ENCODE measurements around the gene CA10. TPM values are rescaled to one million over a fixed set of nuclear protein-coding genes. Genes with fewer than 3 reads are reported as not detected.

The CA10 gene
- total RNA-seq, 2 donors from 2014 or later, result not detected

DNA sequence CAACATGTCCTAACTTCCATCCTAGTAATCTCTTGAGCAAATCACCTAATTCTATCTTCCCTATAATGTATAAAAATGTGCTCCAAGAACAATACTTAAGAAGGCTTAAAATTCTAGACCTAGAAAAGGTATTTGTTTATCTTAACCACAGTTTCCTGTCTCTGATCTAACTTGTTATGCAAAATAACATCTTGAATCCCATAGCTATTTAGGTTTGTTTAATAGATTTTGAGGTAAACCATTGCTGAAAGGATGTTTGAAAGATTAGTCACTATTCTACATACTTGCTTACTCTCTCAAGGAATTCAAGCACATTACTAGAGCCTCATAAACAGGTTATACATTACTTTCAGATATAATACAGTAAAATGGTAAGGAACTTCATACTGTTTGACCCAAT is 13.0 kb downstream of the CA10 start:
- no peak overlapping the region for H3K27ac ChIP-seq
- no peak for ATAC-seq (ENCODE audit: insufficient number of reproducible peaks, low FRiP score, low read depth)
- no peaks in the 10 kb centered on the region for H3K4me1 ChIP-seq (ENCODE audit: control insufficient read depth in 1 of 2, low read depth in 2 of 2)
- TF ChIP-seq CTCF (IDR thresholded peaks at IDR 0.05), result no peak
- no peak overlapping the region for H3K4me3 ChIP-seq
- H3K36me3 ChIP-seq, result no peaks in the 10 kb centered on the region
- no peak for DNase-seq (ENCODE audit: low spot score)
- no peaks in the 10 kb centered on the region for H3K27me3 ChIP-seq (replicated peaks; ENCODE audit: insufficient read depth)
- H3K9me3 ChIP-seq, result no peaks in the 10 kb centered on the region

GRCh38 chr17:52143542-52143941 is 15.0 kb downstream of the CA10 start:
- H3K27ac ChIP-seq, result no peak overlapping the region
- ATAC-seq (ENCODE audit: insufficient number of reproducible peaks, low FRiP score, low read depth) (no peak), DNase-seq (ENCODE audit: low spot score) (no peak)
- H3K27me3 ChIP-seq (replicated peaks; ENCODE audit: insufficient read depth), result no peaks in the 10 kb centered on the region
- H3K9me3 ChIP-seq, result no peaks in the 10 kb centered on the region
- no peaks in the 10 kb centered on the region for H3K36me3 ChIP-seq
- no peak for TF ChIP-seq CTCF (IDR thresholded peaks at IDR 0.05)
- no peaks in the 10 kb centered on the region for H3K4me1 ChIP-seq (ENCODE audit: control insufficient read depth in 1 of 2, low read depth in 2 of 2)
- no peak overlapping the region for H3K4me3 ChIP-seq

GRCh38 chr17:52140601-52141000 is 17.9 kb downstream of the CA10 start:
- DNase-seq (ENCODE audit: low spot score), result no peak
- no peaks in the 10 kb centered on the region for H3K36me3 ChIP-seq
- no peaks in the 10 kb centered on the region for H3K9me3 ChIP-seq
- no peaks in the 10 kb centered on the region for H3K4me1 ChIP-seq (ENCODE audit: control insufficient read depth in 1 of 2, low read depth in 2 of 2)
- TF ChIP-seq CTCF (IDR thresholded peaks at IDR 0.05), result no peak
- H3K4me3 ChIP-seq, result no peak overlapping the region
- no peak overlapping the region for H3K27ac ChIP-seq
- no peak for ATAC-seq (ENCODE audit: insufficient number of reproducible peaks, low FRiP score, low read depth)
- H3K27me3 ChIP-seq (replicated peaks; ENCODE audit: insufficient read depth), result no peaks in the 10 kb centered on the region

DNA sequence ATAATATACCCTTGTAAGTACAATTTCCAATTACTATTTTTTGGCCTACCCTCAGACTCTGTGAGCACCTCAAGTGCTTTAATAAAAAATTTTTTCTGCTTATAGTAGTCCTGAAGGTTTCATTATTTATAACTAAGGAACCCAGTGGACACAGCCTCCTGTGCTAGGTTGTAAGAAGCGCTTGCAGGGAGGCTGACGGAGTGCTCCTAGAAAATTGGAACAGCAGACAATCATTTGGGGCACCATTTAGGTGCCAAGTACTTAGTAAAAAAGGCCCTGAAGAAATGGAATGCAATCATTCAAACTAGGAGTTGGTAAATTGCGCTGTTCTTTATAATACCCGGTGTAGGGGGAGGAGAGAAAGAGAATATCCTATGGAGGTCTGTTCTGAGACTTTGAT is 19.8 kb downstream of the CA10 start:
- no peaks in the 10 kb centered on the region for H3K27me3 ChIP-seq (replicated peaks; ENCODE audit: insufficient read depth)
- no peaks in the 10 kb centered on the region for H3K36me3 ChIP-seq
- no peak for DNase-seq (ENCODE audit: low spot score)
- no peak for ATAC-seq (ENCODE audit: insufficient number of reproducible peaks, low FRiP score, low read depth)
- H3K4me1 ChIP-seq (ENCODE audit: control insufficient read depth in 1 of 2, low read depth in 2 of 2), result no peaks in the 10 kb centered on the region
- no peak for TF ChIP-seq CTCF (IDR thresholded peaks at IDR 0.05)
- H3K9me3 ChIP-seq, result no peaks in the 10 kb centered on the region
- H3K27ac ChIP-seq, result no peak overlapping the region
- H3K4me3 ChIP-seq, result no peak overlapping the region

- no peaks in the 10 kb centered on the region for H3K4me1 ChIP-seq (ENCODE audit: control insufficient read depth in 1 of 2, low read depth in 2 of 2)
- DNase-seq (ENCODE audit: low spot score) (no peak), ATAC-seq (ENCODE audit: insufficient number of reproducible peaks, low FRiP score, low read depth) (no peak)
- H3K36me3 ChIP-seq, result no peaks in the 10 kb centered on the region
- no peak overlapping the region for H3K27ac ChIP-seq
- no peaks in the 10 kb centered on the region for H3K9me3 ChIP-seq
- H3K27me3 ChIP-seq (replicated peaks; ENCODE audit: insufficient read depth), result no peaks in the 10 kb centered on the region
- H3K4me3 ChIP-seq, result no peak overlapping the region
- no peak for TF ChIP-seq CTCF (IDR thresholded peaks at IDR 0.05)
Measured at GRCh38 chr17:52138350-52138749, 20.2 kb downstream of the CA10 start.
